Osteocyte (in vitro differentiated cells): ENCODE results near the gene TENM4. TPM values are rescaled to one million over a fixed set of nuclear protein-coding genes. Genes with fewer than 3 reads are reported as not detected.

Experiments
- DNase-seq: peaks from one replicate; pipeline ENCODE4 v3.0.0; 2021; ENCODE audit warnings: mixed read lengths; ENCODE audit not compliant: unreplicated experiment; ENCODE audit errors: extremely low spot score
- H3K27ac Mint-ChIP-seq: one replicate; pipeline ENCODE4 v1.8.0; 2021; ENCODE audit warnings: mild to moderate bottlenecking, mixed read lengths; ENCODE audit not compliant: unreplicated experiment
- H3K27me3 Mint-ChIP-seq: one replicate; pipeline ENCODE4 v1.8.0; 2021; ENCODE audit warnings: mixed read lengths; ENCODE audit not compliant: unreplicated experiment
- H3K36me3 Mint-ChIP-seq: one replicate; pipeline ENCODE4 v1.8.0; 2021; ENCODE audit warnings: mixed read lengths; ENCODE audit not compliant: unreplicated experiment
- H3K4me1 Mint-ChIP-seq: one replicate; pipeline ENCODE4 v1.8.0; 2021; ENCODE audit warnings: mixed read lengths; ENCODE audit not compliant: unreplicated experiment
- H3K4me3 Mint-ChIP-seq: one replicate; pipeline ENCODE4 v1.8.0; 2021; ENCODE audit warnings: mild to moderate bottlenecking, moderate library complexity, mixed read lengths; ENCODE audit not compliant: unreplicated experiment
- H3K9me3 Mint-ChIP-seq: one replicate; pipeline ENCODE4 v1.8.0; 2021; ENCODE audit warnings: mixed read lengths; ENCODE audit not compliant: unreplicated experiment
- CTCF ChIP-seq: fragments of 200-600 bp; sonication (generic); IDR thresholded peaks from 2 replicates; pipeline ENCODE4 v1.5.0; 2021; ENCODE audit warnings: antibody characterized with exemption, mild to moderate bottlenecking, moderate library complexity
- total RNA-seq: library from RNA; stranded (reverse); gene quantifications from 2 replicates; pipeline ENCODE4 v1.2.1, GENCODE V29; 2021

Gene TENM4
- total RNA-seq, 1 donor from 2014 or later: 74.1 TPM

- Mint-ChIP-seq H3K36me3 (no peaks in the 10 kb centered on the region), H3K4me1 (peaks cover 16% of the 10 kb centered on the region), H3K27me3 (peaks cover 7% of the 10 kb centered on the region)
These were observed 475.4 kb downstream of the TENM4 start for GRCh38 chr11:78965432-78965831.

GRCh38 chr11:78961937-78962701 lies 478.7 kb downstream of the TENM4 start:
- H3K9me3 Mint-ChIP-seq: no peaks in the 10 kb centered on the region
- TF ChIP-seq CTCF: no peak
- H3K27ac Mint-ChIP-seq: no peak overlapping the region
- no peaks in the 10 kb centered on the region for H3K36me3 Mint-ChIP-seq
- H3K4me1 Mint-ChIP-seq: peaks cover 42% of the 10 kb centered on the region
- H3K4me3 Mint-ChIP-seq: peak overlapping the region; percentile 72
- H3K27me3 Mint-ChIP-seq: no peaks in the 10 kb centered on the region
- no peak for DNase-seq

More at GRCh38 chr11:78965432-78965831, 475.4 kb downstream of the TENM4 start:
- no peak for DNase-seq
- no peaks in the 10 kb centered on the region for H3K9me3 Mint-ChIP-seq
- H3K27ac Mint-ChIP-seq: no peak overlapping the region
- no peak for TF ChIP-seq CTCF
- no peak overlapping the region for H3K4me3 Mint-ChIP-seq

GRCh38 chr11:78961247-78961646 lies 479.6 kb downstream of the TENM4 start:
- peak overlapping the region; percentile 50 for H3K27ac Mint-ChIP-seq
- peaks cover 51% of the 10 kb centered on the region for H3K4me1 Mint-ChIP-seq
- H3K36me3 Mint-ChIP-seq: no peaks in the 10 kb centered on the region
- no peaks in the 10 kb centered on the region for H3K27me3 Mint-ChIP-seq
- H3K9me3 Mint-ChIP-seq: no peaks in the 10 kb centered on the region
- peak; percentile 61 for TF ChIP-seq CTCF
- DNase-seq: no peak
- H3K4me3 Mint-ChIP-seq: peak overlapping the region; percentile 72

- no peaks in the 10 kb centered on the region for H3K27me3 Mint-ChIP-seq
- H3K36me3 Mint-ChIP-seq: no peaks in the 10 kb centered on the region
- no peaks in the 10 kb centered on the region for H3K9me3 Mint-ChIP-seq
- TF ChIP-seq CTCF: no peak
- DNase-seq: no peak
- H3K4me3 Mint-ChIP-seq: no peak overlapping the region
- H3K27ac Mint-ChIP-seq: peak overlapping the region; percentile 62
- peaks cover 65% of the 10 kb centered on the region for H3K4me1 Mint-ChIP-seq
These were observed 482.4 kb downstream of the TENM4 start for GRCh38 chr11:78958444-78958843.

- no peaks in the 10 kb centered on the region for H3K9me3 Mint-ChIP-seq
- no peak for DNase-seq
- no peak for TF ChIP-seq CTCF
- H3K36me3 Mint-ChIP-seq: no peaks in the 10 kb centered on the region
- H3K27ac Mint-ChIP-seq: peak overlapping the region; percentile 87
- no peaks in the 10 kb centered on the region for H3K27me3 Mint-ChIP-seq
- no peak overlapping the region for H3K4me3 Mint-ChIP-seq
- H3K4me1 Mint-ChIP-seq: peaks cover 73% of the 10 kb centered on the region
These were observed 483.2 kb downstream of the TENM4 start for GRCh38 chr11:78957476-78958245.
